H1 (cell line): ENCODE measurements around the gene VPS11. TPM values are rescaled to one million over a fixed set of nuclear protein-coding genes. Genes with fewer than 3 reads are reported as not detected.

Experiments used
- CBX5 ChIP-seq: fragments of 300-800, 300-1000 bp; sonication (generic); IDR thresholded peaks from 2 replicates; pipeline ENCODE4 v1.7.1; 2016; ENCODE audit warnings: antibody characterized with exemption, low read length, low read depth
- CEBPB ChIP-seq: IDR thresholded peaks from 2 replicates; pipeline ENCODE4 v1.6.1; 2012; ENCODE audit warnings: low read depth, low read length
- EP300 ChIP-seq, 2 experiments: IDR thresholded peaks; 1 replicate in 1 of 2; 2 replicates in 1 of 2; pipeline ENCODE4 v1.6.1; 2011 to 2012; ENCODE audit warnings: low read depth in 2 of 2, low read length in 2 of 2, mild to moderate bottlenecking in 2 of 2, borderline replicate concordance in 1 of 2, inconsistent platforms in 1 of 2, moderate library complexity in 1 of 2
- EZH2 ChIP-seq: fragments of 200-600 bp; sonication (generic); IDR thresholded peaks from 2 replicates; pipeline ENCODE4 v1.7.1; 2012; ENCODE audit warnings: low read depth, mild to moderate bottlenecking, moderate library complexity, low read length, inconsistent platforms; ENCODE audit not compliant: severe bottlenecking
- GABPA ChIP-seq: IDR thresholded peaks from 2 replicates; pipeline ENCODE4 v1.6.1; 2011; ENCODE audit warnings: mild to moderate bottlenecking, low read length, moderate library complexity, borderline replicate concordance; ENCODE audit not compliant: insufficient read depth
- GTF2F1 ChIP-seq: IDR thresholded peaks from 2 replicates; pipeline ENCODE4 v1.6.1; 2012; ENCODE audit warnings: low read depth, low read length, improper control_type of control experiment, borderline replicate concordance
- JUN ChIP-seq: IDR thresholded peaks from 2 replicates; pipeline ENCODE4 v1.6.1; 2011; ENCODE audit warnings: low read depth, mild to moderate bottlenecking, improper control_type of control experiment, low read length
- KDM4A ChIP-seq: IDR thresholded peaks from one replicate; pipeline ENCODE4 v1.7.1; 2012; ENCODE audit warnings: low read depth, mild to moderate bottlenecking, moderate library complexity, low read length, inconsistent platforms; ENCODE audit not compliant: severe bottlenecking
- KDM5A ChIP-seq: fragments of 200-600 bp; IDR thresholded peaks from 2 replicates; pipeline ENCODE4 v1.7.1; 2012; ENCODE audit warnings: mild to moderate bottlenecking, low read length, inconsistent platforms, mixed read lengths
- PHF8 ChIP-seq: fragments of 200-600 bp; sonication (generic); conservative IDR thresholded peaks from 2 replicates; pipeline ENCODE4 v1.7.1; 2012; ENCODE audit warnings: low read depth, mild to moderate bottlenecking, inconsistent platforms, low read length, moderate library complexity
- RNF2 ChIP-seq: fragments of 200-900, 300-1000 bp; sonication (generic); IDR thresholded peaks from 2 replicates; pipeline ENCODE4 v1.7.1; 2016; ENCODE audit warnings: borderline replicate concordance, low read depth, mild to moderate bottlenecking, antibody characterized with exemption, low read length; ENCODE audit not compliant: poor library complexity, severe bottlenecking; ENCODE audit errors: missing control alignments
- RXRA ChIP-seq: IDR thresholded peaks from 2 replicates; pipeline ENCODE4 v1.6.1; 2011; ENCODE audit warnings: low read depth, mild to moderate bottlenecking, low read length, moderate library complexity; ENCODE audit not compliant: insufficient read depth
- SAP30 ChIP-seq: fragments of 300-600 bp; sonication (generic); IDR thresholded peaks from 2 replicates; pipeline ENCODE4 v1.7.1; 2012; ENCODE audit warnings: low read length, moderate library complexity, mild to moderate bottlenecking, inconsistent platforms; ENCODE audit not compliant: insufficient read depth, insufficient replicate concordance
- SP4 ChIP-seq: IDR thresholded peaks from 2 replicates; pipeline ENCODE4 v1.6.1; 2012; ENCODE audit warnings: low read length, inconsistent platforms
- TAF1 ChIP-seq: IDR thresholded peaks from 2 replicates; pipeline ENCODE4 v1.6.1; 2011; ENCODE audit warnings: mild to moderate bottlenecking, low read depth, low read length
- TAF7 ChIP-seq: optimal IDR thresholded peaks from 2 replicates; pipeline ENCODE3; 2011; ENCODE audit warnings: low read depth, mild to moderate bottlenecking, inconsistent platforms, low read length, moderate library complexity, borderline replicate concordance
- TBP ChIP-seq: IDR thresholded peaks from 2 replicates; pipeline ENCODE4 v1.6.1; 2011; ENCODE audit warnings: low read depth, low read length, improper control_type of control experiment
- TCF12 ChIP-seq: IDR thresholded peaks from 2 replicates; pipeline ENCODE4 v1.6.1; 2011; ENCODE audit warnings: low read depth, mild to moderate bottlenecking, low read length
- TEAD4 ChIP-seq: IDR thresholded peaks from 2 replicates; pipeline ENCODE4 v1.6.1; 2012; ENCODE audit warnings: low read depth, low read length, inconsistent platforms, mixed read lengths
- ZNF274 ChIP-seq: IDR thresholded peaks from 2 replicates; pipeline ENCODE4 v1.7.0; 2012; ENCODE audit warnings: low read length, borderline replicate concordance; ENCODE audit errors: extremely low read depth
- polyA plus RNA-seq, 7 experiments: library from polyadenylated mRNA; depleted of rRNA in 3 of 7; stranded (reverse) in 5 of 7; unstranded in 2 of 7; fragments of >200 nt in 5 of 7; fragments of 200-250 nt in 2 of 7; gene quantifications; 1 replicate in 5 of 7; 2 replicates in 1 of 7; 4 replicates in 1 of 7; pipeline versions ENCODE4 v1.2.1 to v1.2.3, GENCODE V29; 2011 to 2013; ENCODE audit warnings: missing spikeins in 2 of 7, mixed read lengths in 2 of 7
- total RNA-seq: library from RNA; stranded (reverse); fragmentation: NEBNext Ultra II Directional; extraction: Animal tissue kit (Norgen Biotek cat#: 25700); gene quantifications from 2 replicates; pipeline ENCODE4 v1.2.1, GENCODE V29; 2021
- TF ChIP-seq, protein P1 (sequence below): IDR thresholded peaks from 2 replicates; pipeline ENCODE4 v1.6.1; 2011; ENCODE audit warnings: low read depth, mild to moderate bottlenecking, low read length; ENCODE audit not compliant: insufficient read depth
- TF ChIP-seq, protein P2 (sequence below): IDR thresholded peaks from 2 replicates; pipeline ENCODE4 v1.6.1; 2012; ENCODE audit warnings: inconsistent platforms

Gene VPS11
- total and polyA plus RNA-seq, 2 of the 8 experiments (the other 6 are each of a cell fraction or from before 2014, with no cell fraction given) = 13.1 to 15.5 TPM

DNA sequence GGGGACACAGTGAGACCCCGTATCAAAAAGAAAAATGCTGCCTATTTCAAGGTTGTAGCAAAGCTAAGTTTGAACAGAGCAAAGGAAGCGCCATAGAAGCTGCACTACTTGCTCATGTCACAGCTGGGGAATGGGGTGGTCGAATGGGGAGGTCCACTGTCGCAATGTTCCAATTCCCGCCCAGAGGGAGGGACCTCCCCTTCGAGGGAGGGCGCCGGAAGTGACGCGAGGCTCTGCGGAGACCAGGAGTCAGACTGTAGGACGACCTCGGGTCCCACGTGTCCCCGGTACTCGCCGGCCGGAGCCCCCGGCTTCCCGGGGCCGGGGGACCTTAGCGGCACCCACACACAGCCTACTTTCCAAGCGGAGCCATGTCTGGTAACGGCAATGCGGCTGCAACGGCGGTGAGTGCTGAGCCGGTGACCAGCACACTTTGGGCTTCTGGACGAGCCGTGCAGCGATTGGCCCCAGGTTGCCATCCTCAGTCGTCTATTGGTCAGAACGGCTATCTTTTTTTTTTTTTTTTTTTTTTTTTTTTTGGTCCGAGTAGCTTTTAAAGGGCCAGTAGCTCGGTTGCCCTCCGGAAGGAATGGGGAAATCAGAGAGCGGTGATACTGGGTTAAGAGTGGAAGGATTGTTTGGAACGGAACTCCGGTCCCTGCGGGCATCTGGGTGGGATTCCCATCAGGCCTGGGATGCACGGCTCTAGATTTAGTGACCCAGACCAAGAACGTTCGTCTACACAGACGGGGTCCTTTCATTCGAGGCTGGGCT is 17.2 kb downstream of the VPS11 start, which contains the start of gene HMBS (continued):
- peak; percentile 84 for TF ChIP-seq TAF1
- TF ChIP-seq TAF7 = no peak
- TF ChIP-seq EP300 (IDR thresholded peaks at IDR 0.05; ENCODE audit: borderline replicate concordance in 1 of 2, low read depth in 2 of 2, low read length in 2 of 2) = no peak
- TF ChIP-seq PHF8 = peak; percentile 98
- peak; percentile 70 for TF ChIP-seq TBP
- TF ChIP-seq KDM4A = peak; percentile 74
- no peak for TF ChIP-seq RXRA
- no peak for TF ChIP-seq TCF12
- 0 out of 2 replicates have a peak, but pooled peaks have one; percentile 50 for TF ChIP-seq GABPA
- TF ChIP-seq SAP30 = no peak
- TF ChIP-seq, protein P1, sequence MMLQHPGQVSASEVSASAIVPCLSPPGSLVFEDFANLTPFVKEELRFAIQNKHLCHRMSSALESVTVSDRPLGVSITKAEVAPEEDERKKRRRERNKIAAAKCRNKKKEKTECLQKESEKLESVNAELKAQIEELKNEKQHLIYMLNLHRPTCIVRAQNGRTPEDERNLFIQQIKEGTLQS = no peak
- no peak for TF ChIP-seq CBX5
- peak; percentile 87 for TF ChIP-seq CEBPB
- no peak for TF ChIP-seq GTF2F1
- no peak for TF ChIP-seq EZH2
- no peak for TF ChIP-seq SP4
- no peak for TF ChIP-seq RNF2
- 0 out of 2 replicates have a peak, but pooled peaks have one; percentile 18 for TF ChIP-seq KDM5A
- no peak for TF ChIP-seq ZNF274
- no peak for TF ChIP-seq TEAD4
- no peak for TF ChIP-seq JUN
- TF ChIP-seq, protein P2, sequence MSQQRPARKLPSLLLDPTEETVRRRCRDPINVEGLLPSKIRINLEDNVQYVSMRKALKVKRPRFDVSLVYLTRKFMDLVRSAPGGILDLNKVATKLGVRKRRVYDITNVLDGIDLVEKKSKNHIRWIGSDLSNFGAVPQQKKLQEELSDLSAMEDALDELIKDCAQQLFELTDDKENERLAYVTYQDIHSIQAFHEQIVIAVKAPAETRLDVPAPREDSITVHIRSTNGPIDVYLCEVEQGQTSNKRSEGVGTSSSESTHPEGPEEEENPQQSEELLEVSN = peak; percentile 92
